ENCODE data around the gene TNNT2. TPM values are rescaled to one million over a fixed set of nuclear protein-coding genes. Genes with fewer than 3 reads are reported as not detected.

Gene TNNT2
- total and polyA plus RNA-seq, 2 of the 13 experiments (the other 11 are each of a cell fraction or from before 2014, with no cell fraction given): 0.20 to 0.63 TPM

DNA sequence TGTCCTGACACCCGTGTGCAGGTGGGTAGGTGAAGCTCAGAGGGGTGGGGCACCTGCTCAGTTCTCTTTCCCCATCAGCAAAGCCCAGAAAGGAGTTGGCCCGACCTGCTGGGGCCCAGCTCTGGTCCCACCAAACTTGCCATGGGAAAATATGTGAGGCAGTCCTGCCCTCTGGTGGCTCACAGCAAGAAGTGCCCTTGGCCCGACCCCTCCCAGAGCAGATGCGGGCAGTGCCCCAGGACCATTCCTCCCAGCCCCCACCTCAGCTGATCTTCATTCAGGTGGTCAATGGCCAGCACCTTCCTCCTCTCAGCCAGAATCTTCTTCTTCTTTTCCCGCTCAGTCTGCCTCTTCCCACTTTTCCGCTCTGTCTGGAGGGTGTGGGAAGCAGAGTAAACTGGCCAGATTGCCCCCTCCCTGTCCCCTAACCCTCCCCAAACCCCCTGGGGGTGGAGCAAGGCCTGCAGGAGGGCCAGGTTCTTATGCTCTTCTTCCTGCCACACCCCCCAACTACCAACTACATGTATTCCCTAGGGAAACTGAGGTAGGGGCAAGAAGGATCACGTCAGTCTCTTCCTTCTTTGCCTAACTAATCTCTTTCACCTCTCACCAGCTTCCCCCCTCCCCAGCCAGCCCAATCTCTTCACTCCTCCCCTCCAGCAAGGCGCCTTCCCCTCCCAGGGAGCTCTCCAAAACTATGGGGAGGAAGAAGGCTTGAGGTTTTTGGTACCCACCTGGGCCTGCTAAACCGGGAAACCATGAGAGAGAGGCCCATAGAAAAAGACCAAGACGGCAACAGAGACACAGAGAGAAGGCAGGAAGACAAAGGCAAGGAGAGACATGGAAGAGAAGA is 15.6 kb downstream of the TNNT2 start (continued):
- TF ChIP-seq, protein P1, sequence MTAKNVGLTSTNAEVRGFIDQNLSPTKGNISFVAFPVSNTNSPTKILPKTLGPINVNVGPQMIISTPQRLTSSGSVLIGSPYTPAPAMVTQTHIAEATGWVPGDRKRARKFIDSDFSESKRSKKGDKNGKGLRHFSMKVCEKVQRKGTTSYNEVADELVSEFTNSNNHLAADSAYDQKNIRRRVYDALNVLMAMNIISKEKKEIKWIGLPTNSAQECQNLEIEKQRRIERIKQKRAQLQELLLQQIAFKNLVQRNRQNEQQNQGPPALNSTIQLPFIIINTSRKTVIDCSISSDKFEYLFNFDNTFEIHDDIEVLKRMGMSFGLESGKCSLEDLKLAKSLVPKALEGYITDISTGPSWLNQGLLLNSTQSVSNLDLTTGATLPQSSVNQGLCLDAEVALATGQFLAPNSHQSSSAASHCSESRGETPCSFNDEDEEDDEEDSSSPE (CRISPR knock-in tag; IDR thresholded peaks at IDR 0.05): no peak
- TF ChIP-seq ZNF724P (CRISPR knock-in tag; IDR thresholded peaks at IDR 0.05; ENCODE audit: borderline replicate concordance): no peak
- no peak for TF ChIP-seq TAF1 (CRISPR knock-in tag; IDR thresholded peaks at IDR 0.05)
- TF ChIP-seq, protein P2, sequence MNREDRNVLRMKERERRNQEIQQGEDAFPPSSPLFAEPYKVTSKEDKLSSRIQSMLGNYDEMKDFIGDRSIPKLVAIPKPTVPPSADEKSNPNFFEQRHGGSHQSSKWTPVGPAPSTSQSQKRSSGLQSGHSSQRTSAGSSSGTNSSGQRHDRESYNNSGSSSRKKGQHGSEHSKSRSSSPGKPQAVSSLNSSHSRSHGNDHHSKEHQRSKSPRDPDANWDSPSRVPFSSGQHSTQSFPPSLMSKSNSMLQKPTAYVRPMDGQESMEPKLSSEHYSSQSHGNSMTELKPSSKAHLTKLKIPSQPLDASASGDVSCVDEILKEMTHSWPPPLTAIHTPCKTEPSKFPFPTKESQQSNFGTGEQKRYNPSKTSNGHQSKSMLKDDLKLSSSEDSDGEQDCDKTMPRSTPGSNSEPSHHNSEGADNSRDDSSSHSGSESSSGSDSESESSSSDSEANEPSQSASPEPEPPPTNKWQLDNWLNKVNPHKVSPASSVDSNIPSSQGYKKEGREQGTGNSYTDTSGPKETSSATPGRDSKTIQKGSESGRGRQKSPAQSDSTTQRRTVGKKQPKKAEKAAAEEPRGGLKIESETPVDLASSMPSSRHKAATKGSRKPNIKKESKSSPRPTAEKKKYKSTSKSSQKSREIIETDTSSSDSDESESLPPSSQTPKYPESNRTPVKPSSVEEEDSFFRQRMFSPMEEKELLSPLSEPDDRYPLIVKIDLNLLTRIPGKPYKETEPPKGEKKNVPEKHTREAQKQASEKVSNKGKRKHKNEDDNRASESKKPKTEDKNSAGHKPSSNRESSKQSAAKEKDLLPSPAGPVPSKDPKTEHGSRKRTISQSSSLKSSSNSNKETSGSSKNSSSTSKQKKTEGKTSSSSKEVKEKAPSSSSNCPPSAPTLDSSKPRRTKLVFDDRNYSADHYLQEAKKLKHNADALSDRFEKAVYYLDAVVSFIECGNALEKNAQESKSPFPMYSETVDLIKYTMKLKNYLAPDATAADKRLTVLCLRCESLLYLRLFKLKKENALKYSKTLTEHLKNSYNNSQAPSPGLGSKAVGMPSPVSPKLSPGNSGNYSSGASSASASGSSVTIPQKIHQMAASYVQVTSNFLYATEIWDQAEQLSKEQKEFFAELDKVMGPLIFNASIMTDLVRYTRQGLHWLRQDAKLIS (CRISPR knock-in tag; IDR thresholded peaks at IDR 0.05): no peak
- TF ChIP-seq ZSCAN20 (CRISPR knock-in tag; IDR thresholded peaks at IDR 0.05; ENCODE audit: borderline replicate concordance): no peak
- TF ChIP-seq RORA (CRISPR knock-in tag; IDR thresholded peaks at IDR 0.05): no peak
- TF ChIP-seq MAFG (CRISPR knock-in tag; IDR thresholded peaks at IDR 0.05): no peak
- no peak for TF ChIP-seq SIN3A (IDR thresholded peaks at IDR 0.05; ENCODE audit: borderline replicate concordance, low read depth, low read length)
- TF ChIP-seq PCBP2 (optimal IDR thresholded peaks at IDR 0.05; ENCODE audit: low read depth, low read length, poor library complexity, severe bottlenecking): no peak
- TF ChIP-seq TEAD3 (CRISPR knock-in tag; optimal IDR thresholded peaks at IDR 0.05; ENCODE audit: borderline replicate concordance): peak; percentile 26
- no peak for TF ChIP-seq CEBPG (CRISPR knock-in tag; IDR thresholded peaks at IDR 0.05)
- TF ChIP-seq SMYD3 (CRISPR knock-in tag; IDR thresholded peaks at IDR 0.05): no peak
- no peak for TF ChIP-seq TRIM24 (CRISPR knock-in tag; IDR thresholded peaks at IDR 0.05)
- no peak for TF ChIP-seq ISL2 (CRISPR knock-in tag; IDR thresholded peaks at IDR 0.05)
- no peak for TF ChIP-seq MED8 (CRISPR knock-in tag; IDR thresholded peaks at IDR 0.05; ENCODE audit: insufficient replicate concordance)
- no peak for TF ChIP-seq ZNF660 (CRISPR knock-in tag; IDR thresholded peaks at IDR 0.05; ENCODE audit: borderline replicate concordance, low read depth)
- TF ChIP-seq HNRNPUL1 (IDR thresholded peaks at IDR 0.05; ENCODE audit: low read depth, low read length): no peak
- TF ChIP-seq, protein P3, sequence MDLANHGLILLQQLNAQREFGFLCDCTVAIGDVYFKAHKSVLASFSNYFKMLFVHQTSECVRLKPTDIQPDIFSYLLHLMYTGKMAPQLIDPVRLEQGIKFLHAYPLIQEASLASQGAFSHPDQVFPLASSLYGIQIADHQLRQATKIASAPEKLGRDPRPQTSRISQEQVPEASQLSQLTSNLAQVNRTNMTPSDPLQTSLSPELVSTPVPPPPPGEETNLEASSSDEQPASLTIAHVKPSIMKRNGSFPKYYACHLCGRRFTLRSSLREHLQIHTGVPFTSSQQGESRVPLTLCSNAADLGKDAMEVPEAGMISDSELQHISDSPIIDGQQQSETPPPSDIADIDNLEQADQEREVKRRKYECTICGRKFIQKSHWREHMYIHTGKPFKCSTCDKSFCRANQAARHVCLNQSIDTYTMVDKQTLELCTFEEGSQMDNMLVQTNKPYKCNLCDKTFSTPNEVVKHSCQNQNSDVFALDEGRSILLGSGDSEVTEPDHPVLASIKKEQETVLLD (CRISPR knock-in tag; IDR thresholded peaks at IDR 0.05; ENCODE audit: low read depth): no peak
- no peak for TF ChIP-seq THYN1 (CRISPR knock-in tag; IDR thresholded peaks at IDR 0.05; ENCODE audit: borderline replicate concordance, low read depth)
- no peak for TF ChIP-seq TBX2 (CRISPR knock-in tag; IDR thresholded peaks at IDR 0.05; ENCODE audit: borderline replicate concordance)
- no peak for TF ChIP-seq ZNF781 (CRISPR knock-in tag; IDR thresholded peaks at IDR 0.05; ENCODE audit: borderline replicate concordance, not compliant biosample characterization)
- TF ChIP-seq ATM (IDR thresholded peaks at IDR 0.05; ENCODE audit: borderline replicate concordance): no peak
- TF ChIP-seq PHF20 (CRISPR knock-in tag; IDR thresholded peaks at IDR 0.05): no peak
